Loucy (cell line): ENCODE results near the gene AARS1.
"Not testable (repeated sequence)": the region's sequence is repeated elsewhere in the genome, so short reads cannot be mapped to it uniquely, and the experiment has no call there.

Experiments
- EZH2phosphoT487 ChIP-seq: fragments of 200-600 bp; IDR thresholded peaks from 2 replicates; pipeline ENCODE4 v1.6.1; 2018; ENCODE audit warnings: antibody characterized with exemption, mild to moderate bottlenecking, moderate library complexity, borderline replicate concordance
- TF ChIP-seq, protein P1 (sequence below): fragments of 200-600 bp; sonication (generic); conservative IDR thresholded peaks from 2 replicates; pipeline ENCODE4 v1.5.1; 2014; ENCODE audit warnings: mild to moderate bottlenecking, antibody characterized with exemption, low read length

- TF ChIP-seq, protein P1, sequence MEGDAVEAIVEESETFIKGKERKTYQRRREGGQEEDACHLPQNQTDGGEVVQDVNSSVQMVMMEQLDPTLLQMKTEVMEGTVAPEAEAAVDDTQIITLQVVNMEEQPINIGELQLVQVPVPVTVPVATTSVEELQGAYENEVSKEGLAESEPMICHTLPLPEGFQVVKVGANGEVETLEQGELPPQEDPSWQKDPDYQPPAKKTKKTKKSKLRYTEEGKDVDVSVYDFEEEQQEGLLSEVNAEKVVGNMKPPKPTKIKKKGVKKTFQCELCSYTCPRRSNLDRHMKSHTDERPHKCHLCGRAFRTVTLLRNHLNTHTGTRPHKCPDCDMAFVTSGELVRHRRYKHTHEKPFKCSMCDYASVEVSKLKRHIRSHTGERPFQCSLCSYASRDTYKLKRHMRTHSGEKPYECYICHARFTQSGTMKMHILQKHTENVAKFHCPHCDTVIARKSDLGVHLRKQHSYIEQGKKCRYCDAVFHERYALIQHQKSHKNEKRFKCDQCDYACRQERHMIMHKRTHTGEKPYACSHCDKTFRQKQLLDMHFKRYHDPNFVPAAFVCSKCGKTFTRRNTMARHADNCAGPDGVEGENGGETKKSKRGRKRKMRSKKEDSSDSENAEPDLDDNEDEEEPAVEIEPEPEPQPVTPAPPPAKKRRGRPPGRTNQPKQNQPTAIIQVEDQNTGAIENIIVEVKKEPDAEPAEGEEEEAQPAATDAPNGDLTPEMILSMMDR: not testable (repeated sequence)
- TF ChIP-seq EZH2phosphoT487: not testable (repeated sequence)
These were observed 39.6 kb downstream of the AARS1 start for GRCh38 chr16:70249697-70250096.
